Measurements from ENCODE around the gene FTCD. TPM values are rescaled to one million over a fixed set of nuclear protein-coding genes. Genes with fewer than 3 reads are reported as not detected.
"Not testable (repeated sequence)": the region's sequence is repeated elsewhere in the genome, so short reads cannot be mapped to it uniquely, and the experiment has no call there.

FTCD gene
- total and polyA plus RNA-seq, 9 of the 15 experiments (the other 6 are each of a cell fraction or from before 2014, with no cell fraction given) = 0.11 to 1.6 (median 0.67) TPM; not detected in 5

- intact Hi-C loops (cut with micrococcal nuclease); H3K27ac ChIP-seq (ENCODE audit: extremely low read depth, low read depth, low read length); POLR2A ChIA-PET; H3K9me1 ChIP-seq (ENCODE audit: control insufficient read depth, insufficient read depth, low read length); ATAC-seq; in situ Hi-C loops (cut with MboI); DNase-seq (ENCODE audit: extremely low read depth in 1 of 4, low spot score in 3 of 4); CTCF ChIA-PET (ENCODE audit: low intra/inter-chr PET ratio); H3K4me2 ChIP-seq (ENCODE audit: insufficient read depth, low read length); H3K9ac ChIP-seq (ENCODE audit: insufficient read depth in 1 of 2, low read depth in 2 of 2, low read length in 2 of 2); H3K27me3 ChIP-seq (ENCODE audit: control insufficient read depth in 2 of 2, insufficient read depth in 2 of 2, low read length in 2 of 2); H3K9me3 ChIP-seq (replicated peaks; ENCODE audit: control insufficient read depth, insufficient read depth, low read depth, low read length); H2AFZ ChIP-seq (ENCODE audit: low read depth, low read length); FAIRE-seq; H3K4me3 ChIP-seq; BruUV-seq (replicated peaks): not testable (repeated sequence)
- H4K20me1 ChIP-seq (replicated peaks; ENCODE audit: control insufficient read depth, insufficient read depth, low read length) = peaks cover 17% of the 10 kb centered on the region; the same call in 1 of the 2 replicates
- H3K36me3 ChIP-seq (ENCODE audit: control insufficient read depth, insufficient read depth, low read length) = peaks cover 28% of the 10 kb centered on the region; the same call in 2 of the 3 replicates
- peak; percentile 41; the same call in 1 of the 2 replicates for TF ChIP-seq ZNF263 (CRISPR knock-in tag; IDR thresholded peaks at IDR 0.05; ENCODE audit: borderline replicate concordance)
- WGBS (ENCODE audit: insufficient coverage, low coverage, missing lambda C conversion rate) = 86% methylated on average over 1 of the region's 1 CpG
- H3K4me1 ChIP-seq (replicated peaks in 1 of 2; ENCODE audit: control insufficient read depth in 2 of 2, insufficient read depth in 2 of 2, low read length in 2 of 2) = peaks cover 2 to 26% of the 10 kb centered on the region in 2 experiments; a peak in 4 of 5 replicates
- peaks cover 57% of the 10 kb centered on the region for H3K79me2 ChIP-seq (ENCODE audit: control insufficient read depth, insufficient read depth, low read length)
These were observed 15.2 kb upstream of the FTCD start for GRCh38 chr21:46170436-46171193.

- intact Hi-C loops (cut with micrococcal nuclease) = no loop called here
- FAIRE-seq = no peak
These were observed 13.4 kb upstream of the FTCD start for GRCh38 chr21:46168659-46169386.

More at GRCh38 chr21:46168659-46169386, 13.4 kb upstream of the FTCD start:
- H3K9me3 ChIP-seq (replicated peaks; ENCODE audit: control insufficient read depth, insufficient read depth, low read depth, low read length) = no peaks in the 10 kb centered on the region
- no peak overlapping the region for H3K4me2 ChIP-seq (ENCODE audit: insufficient read depth, low read length)
- H4K20me1 ChIP-seq (replicated peaks; ENCODE audit: control insufficient read depth, insufficient read depth, low read length) = peaks cover 17% of the 10 kb centered on the region; the same call in 1 of the 2 replicates
- peaks cover 5% of the 10 kb centered on the region for H3K9me1 ChIP-seq (ENCODE audit: control insufficient read depth, insufficient read depth, low read length)
- ATAC-seq (no peak), DNase-seq (ENCODE audit: extremely low read depth in 1 of 4, low spot score in 3 of 4) (no peak)
- in situ Hi-C loops (cut with MboI) = no loop called here
- ChIA-PET POLR2A (interaction anchor here (0.6 to 1.0 kb wide), 2 partner anchors 14 to 229 kb away, joined by 3 read pairs; no protein-coding TSS in a partner anchor), CTCF (ENCODE audit: low intra/inter-chr PET ratio) (no interaction called here)
- H3K4me3 ChIP-seq = no peak overlapping the region
- no peak overlapping the region for H2AFZ ChIP-seq (ENCODE audit: low read depth, low read length)
- TF ChIP-seq ZNF263 (CRISPR knock-in tag; IDR thresholded peaks at IDR 0.05; ENCODE audit: borderline replicate concordance) = peak; percentile 71; the same call in 1 of the 2 replicates
- TF ChIP-seq, protein P1, sequence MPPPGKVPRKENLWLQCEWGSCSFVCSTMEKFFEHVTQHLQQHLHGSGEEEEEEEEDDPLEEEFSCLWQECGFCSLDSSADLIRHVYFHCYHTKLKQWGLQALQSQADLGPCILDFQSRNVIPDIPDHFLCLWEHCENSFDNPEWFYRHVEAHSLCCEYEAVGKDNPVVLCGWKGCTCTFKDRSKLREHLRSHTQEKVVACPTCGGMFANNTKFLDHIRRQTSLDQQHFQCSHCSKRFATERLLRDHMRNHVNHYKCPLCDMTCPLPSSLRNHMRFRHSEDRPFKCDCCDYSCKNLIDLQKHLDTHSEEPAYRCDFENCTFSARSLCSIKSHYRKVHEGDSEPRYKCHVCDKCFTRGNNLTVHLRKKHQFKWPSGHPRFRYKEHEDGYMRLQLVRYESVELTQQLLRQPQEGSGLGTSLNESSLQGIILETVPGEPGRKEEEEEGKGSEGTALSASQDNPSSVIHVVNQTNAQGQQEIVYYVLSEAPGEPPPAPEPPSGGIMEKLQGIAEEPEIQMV (tag; conservative IDR thresholded peaks at IDR 0.05; ENCODE audit: low read depth) = no peak
- WGBS (ENCODE audit: insufficient coverage, low coverage, missing lambda C conversion rate) = 86% methylated on average over 8 of the region's 8 CpGs
- peaks cover 40% of the 10 kb centered on the region for H3K79me2 ChIP-seq (ENCODE audit: control insufficient read depth, insufficient read depth, low read length)
- H3K4me1 ChIP-seq (replicated peaks in 1 of 2; ENCODE audit: control insufficient read depth in 2 of 2, insufficient read depth in 2 of 2, low read length in 2 of 2) = peaks cover 2 to 26% of the 10 kb centered on the region in 2 experiments; a peak in 4 of 5 replicates
- peaks cover 36% of the 10 kb centered on the region; the same call in 2 of the 3 replicates for H3K36me3 ChIP-seq (ENCODE audit: control insufficient read depth, insufficient read depth, low read length)
- no peak overlapping the region for H3K9ac ChIP-seq (ENCODE audit: insufficient read depth in 1 of 2, low read depth in 2 of 2, low read length in 2 of 2)
- H3K27ac ChIP-seq (ENCODE audit: extremely low read depth, low read depth, low read length) = no peak overlapping the region
- BruUV-seq (replicated peaks) = no TSS peak
- no peaks in the 10 kb centered on the region for H3K27me3 ChIP-seq (ENCODE audit: control insufficient read depth in 2 of 2, insufficient read depth in 2 of 2, low read length in 2 of 2)
